NCI-H187 treated with DMSO at 0.1 percent for 48 hours (cell line): ENCODE results near the gene PROSER3.

Experiments used
- DNase-seq: peaks from one replicate; lab custom pipeline; 2025; lab: John Stamatoyannopoulos, UW

Gene PROSER3

DNA sequence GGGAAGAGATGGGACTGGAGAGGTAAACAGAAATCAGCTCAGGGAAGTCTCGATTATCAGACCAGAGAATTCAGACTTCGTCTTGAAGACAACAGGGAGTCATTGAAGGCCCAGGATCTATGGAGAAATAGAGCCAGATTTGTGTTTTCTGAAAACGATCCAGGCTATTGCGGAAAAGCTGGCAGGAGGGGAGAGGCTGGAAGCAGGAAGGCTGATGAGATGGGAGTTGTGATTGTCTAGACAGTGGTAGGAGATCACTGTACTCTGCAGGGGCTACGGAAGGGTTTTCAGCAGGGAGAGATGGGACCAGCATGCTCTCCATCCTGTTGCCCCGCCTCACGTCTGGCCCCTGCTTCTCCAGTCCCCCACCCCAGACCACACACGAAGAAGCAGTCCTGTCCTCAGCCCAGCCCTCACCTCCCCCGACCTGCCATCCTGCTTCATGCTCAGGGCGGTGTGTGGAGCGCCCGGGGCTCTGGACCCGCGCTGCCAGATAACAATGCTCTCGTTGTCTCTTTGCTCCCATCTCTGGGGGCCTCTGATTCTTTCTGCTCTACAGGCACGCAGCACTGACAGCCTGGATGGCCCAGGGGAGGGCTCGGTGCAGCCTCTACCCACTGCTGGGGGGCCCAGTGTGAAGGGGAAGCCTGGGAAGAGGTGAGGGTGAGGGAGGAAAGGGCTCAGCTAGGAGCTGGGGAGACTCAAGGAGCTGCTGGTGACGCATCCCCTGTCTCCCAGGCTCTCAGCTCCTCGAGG, 19.3 kb downstream of the PROSER3 start:
- no peak for DNase-seq

DNA sequence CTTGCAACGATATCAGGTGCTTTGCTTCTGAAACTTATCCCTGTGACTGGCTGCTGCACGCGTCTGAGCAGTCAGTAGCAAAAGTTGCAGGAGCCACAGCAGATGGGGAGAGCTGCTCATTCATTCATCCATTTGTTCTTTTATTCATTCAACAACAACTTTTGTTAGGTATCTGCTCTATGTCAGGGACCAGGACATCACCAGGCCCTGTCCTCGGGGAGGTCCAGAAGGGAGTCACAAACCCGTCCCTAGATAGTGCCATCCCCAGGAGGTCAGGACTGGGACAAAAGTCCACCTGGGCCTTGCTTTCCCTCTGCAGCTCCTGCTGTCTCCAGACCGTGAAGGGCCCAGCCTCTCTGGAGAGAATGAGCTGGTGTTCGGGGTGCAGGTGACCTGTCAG, 20.0 kb downstream of the PROSER3 start:
- DNase-seq = no peak

- no peak for DNase-seq
These were observed 21.1 kb downstream of the PROSER3 start for GRCh38 chr19:35779033-35779432.

DNA sequence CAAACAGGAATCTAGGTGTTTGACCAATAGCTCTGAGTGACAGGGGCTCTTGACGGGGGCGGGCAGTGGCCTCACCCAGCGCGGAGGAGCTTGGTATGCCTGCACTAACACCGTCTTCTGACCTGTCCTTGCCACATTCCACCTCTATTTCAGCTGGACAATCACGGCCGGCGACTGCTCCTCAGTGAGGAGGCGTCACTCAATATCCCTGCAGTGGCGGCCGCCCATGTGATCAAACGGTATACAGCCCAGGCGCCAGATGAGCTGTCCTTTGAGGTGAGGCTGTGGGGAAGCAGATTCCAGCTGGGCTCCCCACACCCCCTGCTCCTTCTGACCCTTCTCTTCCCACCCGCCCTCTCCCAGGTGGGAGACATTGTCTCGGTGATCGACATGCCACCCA, 22.1 kb downstream of the PROSER3 start:
- no peak for DNase-seq

DNA sequence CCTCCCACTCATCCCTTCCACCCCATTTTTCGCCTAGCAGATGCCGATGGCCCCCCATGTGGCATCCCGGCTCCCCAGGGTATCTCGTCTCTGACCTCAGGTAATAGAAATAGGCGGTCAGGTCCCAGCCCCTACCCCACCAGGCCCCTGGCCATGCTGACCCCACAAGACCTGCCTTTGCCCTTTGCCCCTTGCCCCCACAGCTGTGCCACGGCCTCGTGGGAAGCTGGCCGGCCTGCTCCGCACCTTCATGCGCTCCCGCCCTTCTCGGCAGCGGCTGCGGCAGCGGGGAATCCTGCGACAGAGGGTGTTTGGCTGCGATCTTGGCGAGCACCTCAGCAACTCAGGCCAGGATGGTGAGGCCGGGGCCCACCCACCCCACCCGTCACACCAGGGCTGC, 22.7 kb downstream of the PROSER3 start:
- no peak for DNase-seq

DNA sequence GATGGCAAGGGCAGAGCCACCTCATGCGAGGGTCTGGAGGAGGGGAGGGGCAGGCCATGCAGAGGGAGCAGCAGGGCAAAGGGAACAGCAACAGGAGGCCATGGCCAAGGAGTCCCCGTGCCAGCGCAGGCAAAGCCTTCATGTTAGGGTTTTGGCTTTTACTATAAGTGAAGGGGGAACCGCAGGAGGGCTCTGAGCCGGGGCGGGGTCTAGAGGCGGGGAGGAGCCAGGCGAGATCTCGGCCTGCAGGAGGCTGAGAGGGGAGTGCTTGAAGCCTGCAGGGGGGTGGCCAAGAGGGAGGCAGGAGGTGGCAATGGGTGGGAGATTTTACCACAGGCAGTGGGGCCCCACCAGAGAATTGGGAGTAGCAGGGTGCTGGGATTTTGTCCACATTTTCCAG, 23.7 kb downstream of the PROSER3 start:
- DNase-seq = no peak

DNA sequence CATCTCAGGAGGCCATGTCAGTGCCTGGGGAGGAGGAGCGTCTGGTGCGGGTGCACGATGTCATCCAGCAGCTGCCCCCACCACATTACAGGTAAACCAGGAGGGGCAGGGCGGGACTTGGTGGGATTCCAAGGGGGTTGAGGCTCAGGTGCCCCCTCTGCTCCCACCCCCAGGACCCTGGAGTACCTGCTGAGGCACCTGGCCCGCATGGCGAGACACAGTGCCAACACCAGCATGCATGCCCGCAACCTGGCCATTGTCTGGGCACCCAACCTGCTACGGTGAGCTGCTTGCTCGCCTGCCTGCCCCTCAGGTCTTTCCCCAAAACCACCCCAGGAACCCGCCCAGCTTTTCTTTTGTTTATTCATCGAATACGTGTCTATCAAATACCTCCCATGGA, 24.6 kb downstream of the PROSER3 start:
- DNase-seq = no peak

- DNase-seq = no peak
These were observed 25.8 kb downstream of the PROSER3 start for GRCh38 chr19:35783469-35784434.

- DNase-seq = no peak
These were observed 26.7 kb downstream of the PROSER3 start for GRCh38 chr19:35784503-35785338.

- no peak for DNase-seq
These were observed 27.3 kb downstream of the PROSER3 start for GRCh38 chr19:35785339-35785627.

DNA sequence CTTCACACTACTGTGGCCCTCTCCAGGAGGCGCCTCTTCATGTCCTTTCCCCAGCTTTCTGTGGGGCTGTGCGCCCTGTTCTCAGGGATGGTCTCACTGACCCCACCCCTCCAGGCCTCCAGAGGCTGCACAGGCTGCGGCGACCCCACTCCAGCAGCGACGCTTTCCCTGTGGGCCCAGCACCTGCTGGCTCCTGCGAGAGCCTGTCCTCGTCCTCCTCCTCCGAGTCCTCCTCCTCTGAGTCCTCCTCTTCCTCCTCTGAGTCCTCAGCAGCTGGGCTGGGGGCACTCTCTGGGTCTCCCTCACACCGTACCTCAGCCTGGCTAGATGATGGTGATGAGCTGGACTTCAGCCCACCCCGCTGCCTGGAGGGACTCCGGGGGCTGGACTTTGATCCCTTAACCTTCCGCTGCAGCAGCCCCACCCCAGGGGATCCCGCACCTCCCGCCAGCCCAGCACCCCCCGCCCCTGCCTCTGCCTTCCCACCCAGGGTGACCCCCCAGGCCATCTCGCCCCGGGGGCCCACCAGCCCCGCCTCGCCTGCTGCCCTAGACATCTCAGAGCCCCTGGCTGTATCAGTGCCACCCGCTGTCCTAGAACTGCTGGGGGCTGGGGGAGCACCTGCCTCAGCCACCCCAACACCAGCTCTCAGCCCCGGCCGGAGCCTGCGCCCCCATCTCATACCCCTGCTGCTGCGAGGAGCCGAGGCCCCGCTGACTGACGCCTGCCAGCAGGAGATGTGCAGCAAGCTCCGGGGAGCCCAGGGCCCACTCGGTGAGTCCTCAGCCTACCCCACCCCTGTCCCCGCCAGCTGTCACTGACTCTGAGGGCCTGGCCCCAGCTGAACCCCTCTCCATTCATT, 28.6 kb downstream of the PROSER3 start:
- DNase-seq = no peak

GRCh38 chr19:35787227-35787799, 29.3 kb downstream of the PROSER3 start:
- no peak for DNase-seq

- DNase-seq = no peak
These were observed 30.4 kb downstream of the PROSER3 start for GRCh38 chr19:35788205-35788960.

DNA sequence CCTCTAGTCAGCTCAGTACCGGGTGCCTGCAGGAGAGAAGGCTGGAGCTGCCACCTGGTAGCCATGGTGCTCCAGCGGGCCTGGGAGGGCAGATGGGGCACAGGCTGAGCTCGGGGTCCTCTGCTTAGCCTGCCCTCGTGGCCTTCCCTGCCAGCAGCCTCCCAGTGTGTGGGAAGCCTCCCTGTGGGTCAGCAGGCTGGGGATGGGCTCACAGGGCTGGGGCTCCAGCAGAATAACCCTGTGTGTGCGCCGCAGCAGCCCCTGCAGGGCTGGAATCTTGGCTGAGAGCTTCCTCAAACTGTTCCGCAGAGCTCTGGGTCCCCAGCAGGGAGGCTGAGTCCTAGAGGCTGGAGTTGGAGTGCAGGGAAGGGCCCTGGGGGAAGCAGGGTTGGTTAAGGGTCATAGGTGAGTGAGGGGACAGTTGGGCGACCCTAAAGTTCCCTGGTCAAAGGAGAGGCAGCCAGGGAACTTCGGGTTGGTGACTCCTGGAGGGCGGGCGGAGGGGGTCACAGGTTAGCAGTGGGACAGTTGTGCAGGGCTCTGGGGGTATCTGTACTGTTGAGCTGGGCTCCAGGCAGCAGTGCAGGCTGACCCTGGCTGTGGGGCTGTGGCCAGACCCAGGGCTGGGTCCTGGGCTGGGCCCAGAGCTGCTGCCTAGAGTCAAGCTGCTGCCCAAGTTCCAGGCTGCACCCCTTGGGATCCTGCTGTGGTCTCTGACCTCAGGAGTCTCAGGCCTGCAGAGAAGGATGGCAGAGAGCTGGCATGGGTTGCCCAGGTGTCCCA, 31.4 kb downstream of the PROSER3 start:
- DNase-seq = no peak

- no peak for DNase-seq
These were observed 32.3 kb downstream of the PROSER3 start for GRCh38 chr19:35789978-35790944.

- no peak for DNase-seq
These were observed 33.2 kb downstream of the PROSER3 start for GRCh38 chr19:35790981-35791813.

- DNase-seq = no peak
These were observed 33.9 kb downstream of the PROSER3 start for GRCh38 chr19:35791814-35792279.
